GM04504 (cell line): ENCODE measurements around the gene DESI2.
"Not testable (repeated sequence)": the region's sequence is repeated elsewhere in the genome, so short reads cannot be mapped to it uniquely, and the experiment has no call there.

Experiments used
- DNase-seq: peaks from one replicate; pipeline ENCODE4 v3.0.0-alpha.2; 2012; ENCODE audit warnings: low read depth

Gene DESI2

GRCh38 chr1:244654108-244655038, 1.4 kb downstream of the DESI2 start:
- DNase-seq, result no peak

- no peak for DNase-seq
These were observed 2.3 kb downstream of the DESI2 start for GRCh38 chr1:244655186-244655585.

- no peak for DNase-seq
These were observed 4.5 kb downstream of the DESI2 start for GRCh38 chr1:244657421-244657820.

GRCh38 chr1:244659694-244660093, 6.8 kb downstream of the DESI2 start:
- no peak for DNase-seq

- DNase-seq, result no peak
These were observed 7.7 kb downstream of the DESI2 start for GRCh38 chr1:244660595-244660994.

- DNase-seq, result not testable (repeated sequence)
These were observed 8.8 kb downstream of the DESI2 start for GRCh38 chr1:244661569-244662312.

GRCh38 chr1:244662599-244662998, 9.7 kb downstream of the DESI2 start:
- no peak for DNase-seq

GRCh38 chr1:244664353-244664752, 11.4 kb downstream of the DESI2 start:
- no peak for DNase-seq

GRCh38 chr1:244665771-244666217, 12.9 kb downstream of the DESI2 start:
- DNase-seq, result no peak

GRCh38 chr1:244666672-244667418, 13.9 kb downstream of the DESI2 start:
- DNase-seq, result not testable (repeated sequence)

- DNase-seq, result no peak
These were observed 14.9 kb downstream of the DESI2 start for GRCh38 chr1:244667797-244668196.

GRCh38 chr1:244672946-244673682, 20.2 kb downstream of the DESI2 start:
- no peak for DNase-seq

- DNase-seq, result no peak
These were observed 21.5 kb downstream of the DESI2 start for GRCh38 chr1:244674446-244674845.

- DNase-seq, result no peak
These were observed 22.2 kb downstream of the DESI2 start for GRCh38 chr1:244675167-244675566.

- DNase-seq, result no peak
These were observed 25.8 kb downstream of the DESI2 start for GRCh38 chr1:244678697-244679096.

GRCh38 chr1:244680667-244681066, 27.7 kb downstream of the DESI2 start:
- DNase-seq, result no peak

- DNase-seq, result not testable (repeated sequence)
These were observed 29.2 kb downstream of the DESI2 start for GRCh38 chr1:244682087-244682486.

GRCh38 chr1:244695937-244696336, 43.0 kb downstream of the DESI2 start:
- DNase-seq, result no peak

GRCh38 chr1:244699741-244700140, 46.8 kb downstream of the DESI2 start:
- DNase-seq, result no peak

GRCh38 chr1:244700808-244701207, 47.9 kb downstream of the DESI2 start:
- DNase-seq, result no peak

GRCh38 chr1:244702620-244703019, 49.7 kb downstream of the DESI2 start:
- no peak for DNase-seq

GRCh38 chr1:244704107-244704506, 51.2 kb downstream of the DESI2 start:
- no peak for DNase-seq
